ENCODE data around the gene BIRC2.

BIRC2 gene

DNA sequence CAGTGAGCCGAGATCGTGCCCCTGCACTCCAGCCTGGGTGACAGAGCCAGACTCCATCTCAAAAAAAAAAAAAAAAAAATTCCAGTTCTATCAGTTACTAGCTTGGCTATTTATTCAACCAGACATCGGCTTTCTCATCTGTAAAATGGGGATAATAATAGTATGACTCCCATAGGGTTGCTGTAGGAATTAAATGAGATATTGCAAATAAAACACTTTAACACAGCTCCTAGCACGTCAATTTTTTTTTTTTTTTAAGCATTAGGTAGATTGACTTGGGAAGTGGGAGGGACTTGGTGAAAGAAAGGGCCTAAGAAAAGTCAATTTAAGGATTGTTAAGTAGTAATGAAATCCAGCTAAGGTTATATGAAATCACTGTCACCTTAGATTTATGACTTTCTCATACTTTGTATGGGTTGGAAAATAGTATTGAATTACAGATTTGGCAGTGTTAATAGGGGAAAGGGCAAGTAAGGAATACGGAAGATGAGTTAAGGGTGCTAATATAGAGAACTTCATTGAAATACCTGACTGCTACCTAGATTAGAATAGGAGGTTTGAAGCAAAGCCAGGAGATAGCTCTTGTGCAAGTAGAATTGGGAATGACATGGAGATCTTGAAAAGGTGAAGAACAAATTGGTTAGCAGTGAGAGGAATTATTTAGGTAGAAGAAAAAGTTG is 28.8 kb downstream of the BIRC2 start:
- DNase-seq: no peak

DNA sequence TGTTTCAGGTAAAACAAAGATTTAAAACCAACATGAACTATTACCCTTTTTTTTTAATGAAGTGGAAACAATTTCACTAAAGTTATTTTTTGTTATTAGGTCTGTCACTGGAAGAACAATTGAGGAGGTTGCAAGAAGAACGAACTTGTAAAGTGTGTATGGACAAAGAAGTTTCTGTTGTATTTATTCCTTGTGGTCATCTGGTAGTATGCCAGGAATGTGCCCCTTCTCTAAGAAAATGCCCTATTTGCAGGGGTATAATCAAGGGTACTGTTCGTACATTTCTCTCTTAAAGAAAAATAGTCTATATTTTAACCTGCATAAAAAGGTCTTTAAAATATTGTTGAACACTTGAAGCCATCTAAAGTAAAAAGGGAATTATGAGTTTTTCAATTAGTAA is 30.9 kb downstream of the BIRC2 start:
- no peak for DNase-seq

DNA sequence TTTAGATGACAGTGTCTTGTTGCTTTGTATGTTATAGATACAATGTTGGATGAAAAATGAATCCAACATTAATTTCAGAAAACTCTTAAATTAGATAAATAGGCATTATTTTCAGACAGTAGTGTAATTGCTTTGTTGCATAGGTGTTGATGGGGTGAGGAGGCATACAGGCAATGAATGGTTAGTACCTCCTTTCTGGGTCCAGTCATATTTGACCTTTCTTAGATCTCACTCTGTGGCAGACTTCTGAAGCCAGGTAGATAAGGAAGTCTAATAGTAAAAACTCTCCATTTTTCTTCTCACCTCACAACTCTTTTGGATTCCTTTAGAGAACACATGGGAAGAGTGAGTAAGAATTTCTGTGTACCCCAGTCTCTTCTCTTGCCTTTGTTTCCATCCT is 31.8 kb downstream of the BIRC2 start:
- no peak for DNase-seq

DNA sequence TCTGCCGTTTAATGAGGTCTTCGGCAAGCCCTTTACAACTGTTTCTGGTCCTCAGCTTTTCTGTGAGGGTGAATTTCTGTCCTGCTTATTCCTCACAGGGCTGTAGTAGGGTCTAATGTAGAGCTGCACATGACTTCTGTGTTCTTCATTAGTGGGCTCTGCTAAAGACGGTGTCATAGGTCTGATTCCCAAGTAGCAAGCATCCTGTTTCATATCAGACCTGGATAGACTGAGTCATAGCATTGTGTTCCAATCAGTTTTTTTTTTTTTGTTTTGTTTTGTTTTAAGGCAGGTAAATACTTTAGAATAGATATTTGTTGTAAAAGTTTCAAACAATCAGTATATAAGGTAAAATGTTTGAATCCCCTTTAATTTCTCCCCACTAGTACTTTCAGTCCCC is 35.4 kb downstream of the BIRC2 start:
- no peak for DNase-seq

DNA sequence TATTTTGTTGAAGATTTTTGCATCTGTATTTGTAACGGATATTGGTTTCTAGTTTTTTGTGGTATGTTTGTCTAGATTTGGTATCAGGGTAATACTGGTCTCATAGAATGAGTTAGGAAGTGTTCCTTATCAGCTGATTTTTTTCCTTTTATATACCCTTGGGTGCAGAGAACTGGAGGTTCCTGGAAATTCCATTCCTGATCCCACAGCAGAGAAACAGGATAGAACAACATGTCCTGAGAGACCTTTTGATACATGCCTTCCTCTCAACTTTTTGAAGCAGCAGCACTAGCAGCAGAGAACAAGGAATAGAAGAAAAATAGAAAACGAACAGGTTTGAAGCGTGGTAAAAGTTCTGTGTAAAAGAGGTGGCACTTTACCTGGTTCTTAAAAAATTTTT is 36.8 kb downstream of the BIRC2 start:
- DNase-seq: no peak

DNA sequence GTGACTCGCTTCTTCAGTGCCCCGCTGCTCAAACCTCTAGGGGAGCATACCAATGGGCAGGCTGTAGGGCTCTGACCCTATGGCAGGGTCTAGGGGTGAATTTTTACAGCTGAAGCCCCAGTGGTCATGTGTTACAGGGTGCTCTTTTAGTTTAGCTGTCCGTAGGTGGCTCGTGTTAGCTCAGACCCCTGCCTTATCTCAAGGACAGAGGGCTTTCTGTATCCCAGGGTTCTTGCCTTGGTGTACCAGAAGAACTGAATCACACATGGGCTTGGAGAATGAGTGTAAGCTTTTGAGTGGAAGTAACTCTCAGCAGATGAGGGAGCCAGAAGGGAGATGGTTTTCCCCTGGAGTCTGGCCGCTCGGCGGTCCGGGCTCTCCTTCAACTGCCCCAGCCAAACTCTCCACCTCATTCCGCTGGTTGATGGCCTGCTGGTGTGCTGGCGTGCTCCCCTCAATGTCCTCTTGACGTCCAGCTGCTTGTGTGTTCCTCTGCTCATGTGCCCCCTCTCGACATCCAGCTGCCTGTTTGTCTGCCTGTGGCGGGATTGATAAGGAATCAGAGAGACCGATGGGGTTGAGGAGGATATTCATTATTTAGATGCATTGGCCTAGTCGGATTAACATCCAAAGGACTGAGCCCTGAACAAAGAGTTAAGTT is 37.5 kb downstream of the BIRC2 start:
- no peak for DNase-seq

DNA sequence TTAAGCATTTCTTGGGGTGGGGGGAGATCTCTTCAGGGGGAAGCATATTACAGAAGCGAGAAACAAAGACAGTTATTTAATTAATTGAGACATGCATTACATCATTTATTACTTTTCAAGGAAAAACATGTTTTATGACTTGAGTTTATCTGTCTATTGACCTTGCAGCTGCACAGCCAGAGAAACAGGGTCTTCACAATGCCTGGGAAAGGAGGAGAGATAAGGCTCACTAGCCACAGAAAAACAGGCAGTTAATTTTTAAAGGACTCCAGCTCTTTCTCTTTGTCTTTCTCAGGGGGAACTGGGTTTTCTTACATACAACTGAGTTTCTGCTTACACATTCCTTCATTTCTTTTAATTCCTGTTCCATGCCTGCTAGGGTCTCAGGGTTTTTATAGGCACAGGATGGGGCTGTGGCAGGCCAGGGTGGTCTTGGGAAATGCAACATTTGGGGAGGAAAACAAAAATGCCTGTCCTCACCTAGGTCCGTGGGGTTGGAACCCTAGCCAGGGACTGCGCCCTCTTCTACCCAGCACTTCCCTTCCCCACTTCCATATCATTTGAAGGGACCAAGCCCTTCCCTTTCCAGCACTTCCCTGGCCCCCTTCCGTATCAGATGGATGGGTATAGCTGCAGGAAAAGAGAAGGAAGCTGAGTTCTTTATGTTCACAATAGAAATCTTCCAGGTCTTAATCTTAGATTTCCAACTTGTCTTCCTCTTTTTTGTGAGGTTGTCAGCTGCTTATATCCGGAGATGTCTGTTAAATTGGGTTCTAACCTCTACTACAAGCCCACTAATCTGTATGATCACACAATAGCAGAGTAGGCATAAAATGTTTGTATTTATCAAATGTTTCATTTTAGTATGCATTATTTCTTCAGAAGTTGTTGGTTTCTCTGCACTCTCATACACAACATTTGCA is 38.3 kb downstream of the BIRC2 start:
- no peak for DNase-seq

DNA sequence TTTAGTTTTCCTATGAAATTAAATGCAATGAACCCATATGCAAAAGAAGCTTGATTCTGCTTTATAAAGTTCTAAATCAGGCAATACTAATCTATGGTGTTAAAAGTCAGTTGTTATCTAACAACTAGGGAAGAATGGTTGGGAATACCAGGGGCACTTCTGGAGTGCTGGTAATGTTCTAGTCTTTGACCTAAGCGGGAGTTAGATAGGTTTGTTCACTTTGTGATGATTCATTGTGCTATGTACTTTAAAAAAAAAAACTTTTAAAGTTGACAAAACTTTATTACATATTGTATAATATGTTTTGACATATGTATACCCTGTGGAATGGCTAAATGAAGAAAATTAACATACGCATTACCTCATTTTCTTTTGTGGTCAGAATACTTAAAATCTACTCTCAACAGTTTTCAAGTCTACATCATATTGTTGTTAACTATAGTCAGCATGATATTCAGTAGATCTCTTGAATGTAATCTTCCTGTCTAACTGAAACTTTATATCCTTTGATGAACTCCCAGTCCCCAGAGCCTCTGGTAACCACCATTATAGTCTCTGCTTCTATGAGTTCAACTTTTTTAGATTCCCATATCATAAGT is 39.2 kb downstream of the BIRC2 start:
- no peak for DNase-seq

DNA sequence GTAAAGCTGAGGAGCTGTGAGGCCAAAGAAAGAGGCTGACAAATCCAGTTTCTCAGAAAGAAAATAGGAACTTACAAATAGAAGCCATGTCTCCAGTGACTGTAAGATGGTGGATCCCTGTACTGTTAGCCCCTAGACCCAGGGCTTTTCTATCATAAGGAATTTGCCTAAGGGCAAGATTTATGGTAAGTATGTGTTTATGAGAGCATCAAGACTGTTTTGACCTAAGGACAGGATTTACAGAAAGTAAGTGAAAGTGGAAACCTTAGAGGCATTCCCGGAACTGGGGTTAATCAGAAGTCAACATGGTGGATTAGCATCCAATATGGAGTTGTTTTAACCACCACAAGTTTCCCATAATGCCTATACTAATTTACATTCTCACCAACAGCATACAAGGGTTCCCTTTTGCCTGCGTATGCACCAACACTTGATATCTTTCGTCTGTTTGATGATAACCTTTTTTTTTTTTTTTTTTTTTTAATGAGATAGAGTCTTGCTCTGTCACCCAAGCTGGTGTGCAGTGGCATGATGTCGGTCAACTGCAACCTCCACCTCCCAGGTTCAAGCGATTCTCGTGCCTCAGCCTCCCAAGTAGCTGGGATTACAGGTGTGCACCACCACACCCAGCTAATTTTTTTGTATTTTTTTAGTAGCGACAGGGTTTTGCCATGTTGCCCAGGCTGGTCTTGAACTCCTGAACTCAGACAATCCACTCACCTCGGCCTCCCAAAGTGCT is 40.2 kb downstream of the BIRC2 start:
- DNase-seq: no peak

DNA sequence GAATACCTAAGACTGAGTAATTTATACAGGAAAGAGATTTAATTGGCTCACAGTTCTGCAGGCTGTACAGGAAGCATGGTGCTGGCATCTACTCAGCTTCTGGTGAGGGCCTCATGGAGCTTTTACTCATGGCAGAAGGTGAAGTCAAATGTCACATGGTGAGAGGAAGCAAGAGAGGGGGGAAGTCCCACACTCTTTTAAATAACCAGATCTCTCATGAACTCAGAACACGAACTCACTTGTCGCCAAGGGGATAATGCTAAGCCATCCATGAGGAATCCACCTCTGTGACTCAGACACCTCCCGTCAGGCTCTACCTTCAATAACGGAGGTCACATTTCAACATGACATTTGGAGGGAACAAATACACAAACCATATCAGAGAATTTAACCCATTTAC is 42.2 kb downstream of the BIRC2 start:
- no peak for DNase-seq

DNA sequence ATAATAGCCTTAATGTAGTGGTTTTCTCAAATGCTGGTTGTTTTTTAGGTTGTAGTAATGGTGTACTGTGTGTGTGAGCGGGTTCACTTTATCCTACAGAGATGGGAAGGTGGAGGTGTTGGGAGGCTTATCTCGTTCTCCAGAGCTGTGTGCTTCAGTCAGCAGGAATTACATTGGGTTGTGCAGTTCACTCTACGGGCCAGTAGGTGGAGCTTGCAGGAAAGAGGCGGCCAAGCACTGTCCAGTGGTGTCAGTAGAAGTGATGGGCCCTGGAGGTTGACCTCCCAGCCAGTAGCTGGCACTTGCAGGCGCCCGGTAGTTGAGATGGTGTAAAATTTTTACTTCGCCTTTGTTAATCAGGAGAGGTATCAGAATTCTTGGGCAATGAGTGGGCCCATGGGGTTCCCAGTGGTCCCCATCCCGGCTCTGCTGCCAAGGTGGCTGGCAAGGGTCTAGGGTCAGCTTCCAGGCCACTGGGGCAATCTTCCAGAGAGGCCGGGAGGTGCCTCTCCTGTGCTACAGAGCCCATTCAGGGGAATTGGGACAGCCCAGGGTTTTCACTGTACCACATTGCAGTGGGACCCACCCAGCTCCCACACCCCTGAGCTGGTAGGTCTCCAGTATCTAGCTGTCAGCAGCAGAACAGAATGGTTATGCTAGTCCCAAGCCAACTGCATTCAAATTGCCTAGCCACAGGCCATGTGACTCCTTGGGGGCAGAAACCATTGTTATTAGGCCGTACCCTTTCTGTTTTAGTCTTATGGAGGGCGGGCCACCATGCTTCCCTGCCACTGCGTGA is 43.9 kb downstream of the BIRC2 start:
- peak; percentile 7 to 34 for DNase-seq

DNA sequence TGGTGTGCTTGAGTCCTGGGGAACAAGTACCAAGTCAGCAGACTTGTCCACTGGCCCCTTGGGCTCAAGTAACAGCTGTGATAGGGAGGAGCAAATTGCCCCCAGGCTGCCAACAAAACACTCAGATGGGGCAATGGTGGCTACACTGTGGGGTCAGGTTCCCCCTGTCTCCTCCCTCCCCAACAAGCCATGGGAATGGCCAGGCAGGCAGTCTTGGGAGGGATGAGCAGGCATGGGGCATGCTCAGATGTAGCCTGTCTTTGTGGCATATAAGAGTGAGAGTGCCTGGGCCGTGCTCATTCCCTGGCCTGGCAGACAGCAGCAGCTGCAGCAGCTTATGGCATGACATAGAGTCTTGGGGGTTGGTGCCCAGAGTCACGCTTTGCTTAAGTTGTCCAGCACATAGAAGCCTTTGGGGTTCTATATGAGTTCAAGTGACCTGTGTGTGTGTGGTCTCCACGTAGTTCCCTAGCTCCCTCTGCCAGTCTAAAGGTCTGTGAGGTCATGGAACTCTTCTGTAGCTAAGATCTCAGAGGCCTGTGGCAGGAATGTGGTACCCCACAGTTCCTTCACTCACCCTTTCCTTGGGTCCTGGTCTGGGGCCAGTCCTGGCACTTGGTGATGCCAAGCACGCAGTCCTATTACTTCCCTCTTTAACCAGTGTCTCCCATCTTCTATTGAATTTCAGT is 44.7 kb downstream of the BIRC2 start:
- no peak for DNase-seq

DNA sequence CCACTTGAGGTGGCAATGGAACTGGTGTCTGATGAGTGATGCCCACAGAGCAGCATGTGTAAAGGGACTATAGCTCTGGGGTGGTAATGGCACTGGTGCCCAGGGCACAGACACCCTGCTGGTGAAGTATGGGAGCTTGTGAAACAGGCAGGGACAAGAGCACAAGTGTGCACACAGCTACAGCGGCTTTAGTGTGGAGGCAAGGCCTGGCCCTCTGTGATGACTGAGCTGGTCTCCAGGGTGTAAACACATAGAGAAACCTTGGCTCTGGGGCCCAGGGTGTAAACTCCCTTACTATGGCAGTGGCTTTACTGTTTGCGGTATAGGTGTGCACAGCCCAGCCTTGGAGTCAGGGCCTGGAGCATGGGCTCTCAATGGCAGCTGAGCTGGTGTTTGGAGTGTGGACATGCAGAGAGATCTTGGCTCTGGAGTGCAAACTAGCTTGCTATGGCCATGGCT is 46.3 kb downstream of the BIRC2 start:
- no peak for DNase-seq

DNA sequence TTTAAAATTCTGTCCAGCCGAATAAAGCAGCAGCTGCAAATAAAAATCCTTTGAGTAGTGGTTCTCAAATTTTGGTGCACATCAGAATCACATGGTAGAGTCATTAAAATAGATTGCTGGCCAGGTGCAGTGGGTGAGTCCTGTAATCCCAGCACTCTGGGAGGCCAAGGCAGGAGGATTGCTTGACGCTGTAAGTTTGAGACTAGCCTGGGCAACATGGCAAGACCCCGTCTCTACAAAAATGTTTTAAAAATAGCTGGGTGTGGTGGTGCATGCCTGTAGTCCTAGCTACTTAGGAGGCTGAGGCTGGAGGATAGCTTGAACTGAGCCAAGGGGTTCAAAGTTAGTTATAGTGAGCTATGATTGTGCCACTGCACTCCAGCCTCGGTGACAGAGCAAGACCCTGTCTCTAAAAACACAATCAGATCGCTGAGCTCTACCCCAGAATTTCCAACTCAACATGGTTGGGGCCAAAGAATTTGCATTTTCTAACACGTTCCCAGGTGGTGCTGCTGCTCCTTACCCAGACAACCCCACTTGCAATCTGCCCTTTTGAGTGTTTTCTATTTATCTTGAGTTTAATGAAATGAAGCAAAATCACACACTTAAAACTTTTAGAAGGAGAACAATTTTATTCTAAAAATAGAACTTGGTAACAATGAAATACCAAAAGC is 48.8 kb downstream of the BIRC2 start:
- DNase-seq: no peak

DNA sequence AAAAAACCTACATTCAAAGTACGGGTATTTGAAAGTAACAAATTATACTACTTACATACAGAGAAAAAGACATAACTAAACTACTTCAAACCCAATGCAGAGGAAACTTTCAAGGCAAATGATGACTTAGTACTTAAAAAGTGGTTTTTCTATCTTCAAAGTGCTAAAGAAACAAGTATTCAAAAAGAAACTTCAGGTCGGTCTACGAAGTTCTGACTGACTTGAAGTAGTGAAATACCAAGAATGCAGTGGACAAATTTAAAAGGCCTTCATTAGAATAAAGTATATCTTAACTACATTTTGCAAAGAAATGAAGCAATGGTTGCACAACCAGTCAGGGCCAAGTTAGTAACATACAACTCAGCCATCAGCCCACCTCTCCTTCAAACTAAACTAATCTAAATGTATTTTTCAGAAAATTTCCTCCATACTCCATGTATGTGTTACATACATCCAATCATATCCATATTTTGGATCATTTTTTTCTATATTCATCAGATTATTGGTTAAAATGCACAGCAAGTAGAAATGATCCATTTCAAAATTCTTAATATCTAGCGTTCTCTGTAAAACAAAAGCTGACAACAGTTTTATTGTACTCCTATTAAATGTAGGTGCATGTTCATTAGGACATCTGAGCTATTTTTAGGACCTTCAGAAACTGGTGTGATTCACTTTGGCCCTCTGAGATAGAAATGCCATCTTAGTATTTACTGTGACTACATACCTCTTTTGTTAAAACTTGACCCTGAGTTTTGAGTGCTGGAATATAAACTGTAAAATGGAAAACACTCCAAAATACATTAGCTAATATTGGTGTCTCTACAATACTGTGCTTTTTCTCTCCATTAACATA is 49.9 kb downstream of the BIRC2 start:
- no peak for DNase-seq

DNA sequence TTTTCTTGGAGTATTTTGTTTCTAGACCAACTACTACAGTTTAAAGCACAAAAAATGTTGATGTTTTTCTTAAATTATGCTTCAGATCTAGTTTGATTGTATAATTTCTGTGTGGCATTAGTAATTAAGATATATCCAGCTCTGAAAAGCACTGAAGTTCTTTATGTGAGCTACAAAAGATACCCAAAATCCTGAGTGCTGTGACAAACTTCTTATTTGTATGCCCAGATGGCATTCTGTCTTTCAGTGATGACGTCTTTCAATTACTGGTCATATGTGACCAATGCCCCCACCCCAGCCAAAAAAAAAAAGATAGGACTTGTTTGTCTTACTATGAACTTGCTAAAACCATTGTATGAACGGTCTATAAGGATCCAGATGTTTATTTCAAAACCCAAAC is 51.3 kb downstream of the BIRC2 start:
- no peak for DNase-seq

DNA sequence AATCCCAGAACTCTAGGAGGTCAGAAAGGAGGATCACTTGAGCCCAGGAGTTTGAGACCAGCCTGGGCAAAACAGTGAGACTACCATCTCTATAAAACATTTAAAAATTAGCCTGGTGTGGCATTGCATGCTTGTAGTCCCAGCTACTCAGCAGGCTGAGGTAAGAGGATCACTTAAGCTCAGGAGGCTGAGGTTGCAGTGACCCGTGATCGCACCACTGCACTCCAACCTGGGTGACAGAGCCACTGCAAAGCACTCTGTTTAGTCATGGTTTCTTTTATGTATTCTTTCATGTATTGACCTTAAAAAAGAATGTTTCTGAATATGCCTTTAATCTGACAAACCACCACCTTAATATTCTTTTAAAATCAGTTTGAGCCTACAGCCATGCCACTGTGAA is 52.2 kb downstream of the BIRC2 start:
- no peak for DNase-seq

DNA sequence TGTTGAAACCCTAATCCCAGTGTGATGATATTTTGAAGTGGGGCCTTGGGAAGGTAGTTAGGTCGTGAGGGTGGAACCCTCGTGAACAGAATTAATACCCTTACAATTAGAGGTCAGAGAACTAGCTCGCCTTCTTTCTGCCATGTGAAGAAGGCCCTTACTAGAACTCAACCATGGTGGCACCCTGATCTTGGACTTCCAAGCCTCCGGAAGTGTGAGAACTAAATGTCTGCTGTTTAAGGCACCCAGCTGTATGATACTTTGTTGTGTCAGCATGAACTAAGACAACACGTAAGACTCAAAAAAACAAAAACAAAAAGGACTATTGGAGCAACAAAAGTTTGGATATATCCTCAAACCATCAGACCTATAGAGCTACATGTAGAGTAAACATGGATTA is 53.6 kb downstream of the BIRC2 start:
- no peak for DNase-seq

DNA sequence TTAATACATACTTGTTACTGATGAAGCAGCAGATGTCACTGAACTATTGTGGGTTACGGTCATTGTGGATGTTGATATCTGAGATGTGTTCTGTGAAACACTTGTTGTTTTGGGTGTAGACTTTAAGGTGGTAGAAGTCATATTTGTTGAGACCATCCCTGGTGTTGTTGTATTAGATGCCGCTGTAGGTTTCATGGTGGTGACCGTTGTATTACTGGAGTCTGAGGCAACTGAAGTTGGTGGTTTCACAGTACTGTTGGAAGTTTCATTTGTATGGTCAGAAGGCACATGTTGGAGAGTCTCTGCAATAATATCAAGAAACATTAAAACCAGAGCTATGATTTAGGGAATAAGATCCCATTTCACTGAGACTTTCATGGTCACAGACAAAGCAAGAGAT is 54.9 kb downstream of the BIRC2 start:
- DNase-seq: no peak

DNA sequence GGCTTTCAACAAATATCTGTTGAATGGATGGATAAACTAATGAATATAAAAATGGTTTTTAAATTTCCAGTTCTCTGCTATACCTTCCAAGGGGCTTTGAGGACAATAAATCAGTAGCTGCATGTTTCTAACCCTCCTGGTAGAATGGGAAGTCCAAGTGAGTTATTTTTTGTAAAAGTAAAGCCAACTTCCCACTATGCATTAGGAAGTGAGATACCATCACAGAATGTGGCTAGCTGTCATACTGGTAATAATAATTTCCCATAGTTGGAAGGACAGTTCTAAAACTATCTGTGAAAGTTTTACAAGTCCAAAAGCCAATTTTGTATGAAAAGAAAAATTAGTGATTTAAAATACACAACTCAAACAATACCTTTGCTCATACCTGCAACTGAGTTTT is 55.5 kb downstream of the BIRC2 start:
- DNase-seq: no peak
